Measurements from ENCODE around the gene DYSF.

DYSF gene

GRCh38 chr2:71620116-71620515 lies 166.8 kb downstream of the DYSF start:
- Histone ChIP-seq H3K4me1 (ENCODE audit: control insufficient read depth, insufficient read depth, low read length) (no peaks in the 10 kb centered on the region), H3K9me3 (ENCODE audit: control insufficient read depth, insufficient read depth, low read depth, low read length) (no peaks in the 10 kb centered on the region), H3K36me3 (ENCODE audit: control insufficient read depth in 2 of 2, insufficient read depth in 1 of 2, low read length in 2 of 2) (no peaks in the 10 kb centered on the region), H3K4me3 (ENCODE audit: low read depth, low read length) (no peak overlapping the region), H3K27ac (ENCODE audit: extremely low read depth, low read depth, low read length) (no peak overlapping the region)
- TF ChIP-seq ZNF561 (tag by site-specific recombination; IDR thresholded peaks at IDR 0.05; ENCODE audit: borderline replicate concordance), result no peak
- TF ChIP-seq PBX3 (CRISPR knock-in tag; IDR thresholded peaks at IDR 0.05), result no peak
- TF ChIP-seq YY2 (tag by site-specific recombination; IDR thresholded peaks at IDR 0.05), result no peak
- no peak for TF ChIP-seq SCRT2 (tag by site-specific recombination; IDR thresholded peaks at IDR 0.05)
- TF ChIP-seq ZNF26 (tag by site-specific recombination; IDR thresholded peaks at IDR 0.05), result no peak
- TF ChIP-seq ZNF341 (tag by site-specific recombination; IDR thresholded peaks at IDR 0.05; ENCODE audit: low read depth), result no peak
- ChIA-PET CTCF (interaction anchor here (0.6 to 1.0 kb wide), 2 partner anchors 182 to 205 kb away, joined by 3 to 4 read pairs; no protein-coding TSS in a partner anchor), POLR2A (no interaction called here)

- POLR2A ChIA-PET, result no interaction called here
- Histone ChIP-seq H3K36me3 (ENCODE audit: control insufficient read depth in 2 of 2, insufficient read depth in 1 of 2, low read length in 2 of 2) (no peaks in the 10 kb centered on the region), H3K4me3 (ENCODE audit: low read depth, low read length) (no peak overlapping the region), H3K4me1 (ENCODE audit: control insufficient read depth, insufficient read depth, low read length) (no peaks in the 10 kb centered on the region), H3K27ac (ENCODE audit: extremely low read depth, low read depth, low read length) (no peak overlapping the region), H3K9me3 (ENCODE audit: control insufficient read depth, insufficient read depth, low read depth, low read length) (no peaks in the 10 kb centered on the region)
- CTCF ChIA-PET, result interaction anchor here (0.6 kb wide), 1 partner anchor 1347 kb away, joined by 3 read pairs; no protein-coding TSS in a partner anchor
- TF ChIP-seq ZIC2 (tag by site-specific recombination; IDR thresholded peaks at IDR 0.05) (peak; percentile 76), ZNF146 (tag by site-specific recombination; IDR thresholded peaks at IDR 0.05) (no peak)
These were observed 167.5 kb downstream of the DYSF start for GRCh38 chr2:71620851-71621251.

- ChIA-PET CTCF (interaction anchor here (1.0 kb wide), 1 partner anchor 1112 kb away, joined by 3 read pairs; no protein-coding TSS in a partner anchor), POLR2A (no interaction called here)
- H3K36me3 ChIP-seq (ENCODE audit: control insufficient read depth in 2 of 2, insufficient read depth in 1 of 2, low read length in 2 of 2), result no peaks in the 10 kb centered on the region
- no peaks in the 10 kb centered on the region for H3K9me3 ChIP-seq (ENCODE audit: control insufficient read depth, insufficient read depth, low read depth, low read length)
- no peak overlapping the region for H3K27ac ChIP-seq (ENCODE audit: extremely low read depth, low read depth, low read length)
- TF ChIP-seq ZNF280C (tag by site-specific recombination; IDR thresholded peaks at IDR 0.05), result no peak
- no peak for TF ChIP-seq KLF10 (tag by site-specific recombination; IDR thresholded peaks at IDR 0.05)
- TF ChIP-seq PRDM10 (tag by site-specific recombination; IDR thresholded peaks at IDR 0.05), result no peak
- TF ChIP-seq ZNF280D (tag by site-specific recombination; IDR thresholded peaks at IDR 0.05), result no peak
- no peak for TF ChIP-seq ZNF626 (tag by site-specific recombination; IDR thresholded peaks at IDR 0.05)
- no peak overlapping the region for H3K4me3 ChIP-seq (ENCODE audit: low read depth, low read length)
- H3K4me1 ChIP-seq (ENCODE audit: control insufficient read depth, insufficient read depth, low read length), result no peaks in the 10 kb centered on the region
These were observed 175.9 kb downstream of the DYSF start for GRCh38 chr2:71629273-71629672.

Data from HEK293 (cell line).